Esophagus muscularis mucosa (tissue), 4 donors: Measurements from ENCODE around the gene GLCE. TPM values are rescaled to one million over a fixed set of nuclear protein-coding genes. Genes with fewer than 3 reads are reported as not detected.

ENCODE experiments used
- DNase-seq: peaks from one replicate; pipeline ENCODE4 v3.0.0-alpha.2; 2017; ENCODE audit errors: extremely low spot score
- H3K27ac ChIP-seq, 4 donors: fragments of 200-600 bp; sonication (generic); replicated peaks in 1 of 4; 1 replicate in 3 of 4; 2 replicates in 1 of 4; pipeline ENCODE4 v1.5.1; 2016 to 2019; ENCODE audit warnings: mild to moderate bottlenecking in 1 of 4
- H3K27me3 ChIP-seq, 4 donors: fragments of 200-600 bp; sonication (generic); one replicate each; pipeline versions ENCODE4 v1.5.1 to v1.6.0; 2016 to 2019
- H3K36me3 ChIP-seq, 4 donors: fragments of 200-600 bp; sonication (generic); one replicate each; pipeline ENCODE4 v1.5.1; 2016 to 2019
- H3K4me1 ChIP-seq, 4 donors: fragments of 200-600 bp; sonication (generic); one replicate each; pipeline ENCODE4 v1.5.1; 2016 to 2019
- H3K4me3 ChIP-seq, 4 donors: fragments of 200-600 bp; sonication (generic); 1 replicate in 2 of 4; 2 replicates in 2 of 4; pipeline ENCODE4 v1.5.1; 2016 to 2019; ENCODE audit warnings: mild to moderate bottlenecking in 4 of 4, moderate library complexity in 1 of 4
- H3K9me3 ChIP-seq, 4 donors: fragments of 200-600 bp; sonication (generic); 1 replicate in 3 of 4; 2 replicates in 1 of 4; pipeline ENCODE4 v1.5.1; 2016 to 2019
- EP300 ChIP-seq: sonication (generic); formaldehyde crosslinking; IDR thresholded peaks from one replicate; pipeline ENCODE4 v1.6.1; 2017; ENCODE audit warnings: antibody characterized with exemption
- POLR2A ChIP-seq: fragments of 450-650 bp; IDR thresholded peaks from one replicate; pipeline ENCODE4 v1.6.1; 2017; ENCODE audit warnings: antibody characterized with exemption, moderate library complexity, mild to moderate bottlenecking, low read depth
- POLR2AphosphoS5 ChIP-seq, 2 donors: sonication (generic); formaldehyde crosslinking; IDR thresholded peaks; one replicate each; pipeline ENCODE4 v1.6.1; 2017; ENCODE audit warnings: antibody characterized with exemption in 2 of 2
- WGBS: methylation state at CpG from one replicate; pipeline ENCODE4 v1.1.5; 2018; 5-methylcytosine and 5-hydroxymethylcytosine counted together
- intact Hi-C: fragments of 100-400 bp; cut with DNase I; formaldehyde crosslinking; loops from one replicate; pipeline ENCODE4 v1.15.1; 2023
- total RNA-seq, 4 donors: library from RNA; depleted of rRNA; stranded (reverse); fragments of >200 nt; gene quantifications; one replicate each; pipeline versions ENCODE4 v1.1.0 to v1.2.1, GENCODE V29; 2016
- TF ChIP-seq, protein P1 (sequence below), 3 experiments: fragments of 200-600 bp in 2 of 3; fragments of 450-650 bp in 1 of 3; sonication (generic) in 2 of 3; IDR thresholded peaks; one replicate each; pipeline ENCODE4 v1.5.1; 2017 to 2019; ENCODE audit warnings: antibody characterized with exemption in 3 of 3, mild to moderate bottlenecking in 2 of 3, moderate library complexity in 1 of 3

The GLCE gene
- total RNA-seq, 4 donors from 2014 or later: 9.6 to 13.2 (median 9.8) TPM

DNA sequence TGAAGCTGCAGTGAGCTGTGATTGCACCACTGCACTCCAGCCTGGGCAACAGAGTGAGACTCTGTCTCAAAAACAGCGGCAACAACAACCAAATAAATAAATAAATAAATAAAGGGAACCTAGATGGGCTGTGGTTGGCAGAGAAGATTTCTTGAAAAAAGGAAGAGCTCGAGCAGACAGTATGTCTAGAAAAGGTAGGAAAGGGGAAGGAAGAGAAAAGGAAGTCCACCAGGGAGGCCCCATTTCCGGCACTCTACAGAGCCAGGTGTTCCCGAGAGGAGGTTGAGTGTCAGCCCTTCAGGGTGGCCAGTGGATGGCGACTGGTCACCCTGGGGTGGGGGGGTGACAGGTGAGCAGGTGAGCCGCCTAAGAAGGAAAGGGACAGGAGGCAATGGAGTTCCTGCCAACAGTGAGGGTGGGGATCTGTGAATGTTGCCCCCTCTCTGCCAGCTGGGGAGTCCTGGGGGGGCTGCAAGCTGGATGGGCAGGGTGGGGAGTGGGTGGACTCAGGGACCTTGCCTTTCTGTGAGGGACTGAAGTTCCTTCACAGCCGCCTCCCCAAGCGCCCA, 153.1 kb downstream of the GLCE start:
- Histone ChIP-seq H3K9me3 (no peaks in the 10 kb centered on the region), H3K27ac (no peak overlapping the region), H3K36me3 (no peaks in the 10 kb centered on the region), H3K27me3 (peaks cover 0 to 5% (median 0%) of the 10 kb centered on the region in 4 donors), H3K4me3 (no peak overlapping the region), H3K4me1 (no peaks in the 10 kb centered on the region)
- 73% methylated on average over 8 of the region's 8 CpGs for WGBS
- intact Hi-C loops: no loop called here
- TF ChIP-seq POLR2AphosphoS5 (IDR thresholded peaks at IDR 0.05): no peak
- no peak for TF ChIP-seq EP300
- DNase-seq: no peak

DNA sequence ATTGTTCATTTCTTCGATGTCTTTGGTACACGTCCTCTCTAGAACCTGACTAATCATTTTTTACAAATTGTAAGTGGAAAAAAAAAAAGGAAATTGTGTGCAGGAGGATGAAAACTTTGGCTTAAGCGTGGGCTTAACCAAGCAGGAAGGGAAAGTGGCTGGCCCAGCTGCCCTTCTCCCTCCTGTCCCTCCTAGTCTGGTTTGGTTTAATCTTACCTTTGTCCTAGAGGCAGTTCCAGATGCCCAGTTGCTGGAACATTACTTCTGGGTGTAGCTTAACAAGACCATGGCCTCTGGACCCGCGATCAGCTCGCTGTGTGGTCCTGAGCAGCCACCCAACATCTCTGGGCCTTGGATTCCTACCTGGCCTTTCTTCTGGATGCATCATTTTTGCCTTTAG, 153.7 kb downstream of the GLCE start:
- Histone ChIP-seq H3K36me3 (no peaks in the 10 kb centered on the region), H3K27me3 (no peaks in the 10 kb centered on the region), H3K4me1 (no peaks in the 10 kb centered on the region), H3K27ac (no peak overlapping the region), H3K4me3 (no peak overlapping the region), H3K9me3 (no peaks in the 10 kb centered on the region)
- no peak for DNase-seq
- WGBS: 80% methylated on average over 6 of the region's 6 CpGs
- intact Hi-C loops: no loop called here
- TF ChIP-seq EP300 (no peak), POLR2AphosphoS5 (IDR thresholded peaks at IDR 0.05) (no peak), POLR2A (no peak)
- TF ChIP-seq, protein P1, sequence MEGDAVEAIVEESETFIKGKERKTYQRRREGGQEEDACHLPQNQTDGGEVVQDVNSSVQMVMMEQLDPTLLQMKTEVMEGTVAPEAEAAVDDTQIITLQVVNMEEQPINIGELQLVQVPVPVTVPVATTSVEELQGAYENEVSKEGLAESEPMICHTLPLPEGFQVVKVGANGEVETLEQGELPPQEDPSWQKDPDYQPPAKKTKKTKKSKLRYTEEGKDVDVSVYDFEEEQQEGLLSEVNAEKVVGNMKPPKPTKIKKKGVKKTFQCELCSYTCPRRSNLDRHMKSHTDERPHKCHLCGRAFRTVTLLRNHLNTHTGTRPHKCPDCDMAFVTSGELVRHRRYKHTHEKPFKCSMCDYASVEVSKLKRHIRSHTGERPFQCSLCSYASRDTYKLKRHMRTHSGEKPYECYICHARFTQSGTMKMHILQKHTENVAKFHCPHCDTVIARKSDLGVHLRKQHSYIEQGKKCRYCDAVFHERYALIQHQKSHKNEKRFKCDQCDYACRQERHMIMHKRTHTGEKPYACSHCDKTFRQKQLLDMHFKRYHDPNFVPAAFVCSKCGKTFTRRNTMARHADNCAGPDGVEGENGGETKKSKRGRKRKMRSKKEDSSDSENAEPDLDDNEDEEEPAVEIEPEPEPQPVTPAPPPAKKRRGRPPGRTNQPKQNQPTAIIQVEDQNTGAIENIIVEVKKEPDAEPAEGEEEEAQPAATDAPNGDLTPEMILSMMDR (IDR thresholded peaks at IDR 0.05): no peak

DNA sequence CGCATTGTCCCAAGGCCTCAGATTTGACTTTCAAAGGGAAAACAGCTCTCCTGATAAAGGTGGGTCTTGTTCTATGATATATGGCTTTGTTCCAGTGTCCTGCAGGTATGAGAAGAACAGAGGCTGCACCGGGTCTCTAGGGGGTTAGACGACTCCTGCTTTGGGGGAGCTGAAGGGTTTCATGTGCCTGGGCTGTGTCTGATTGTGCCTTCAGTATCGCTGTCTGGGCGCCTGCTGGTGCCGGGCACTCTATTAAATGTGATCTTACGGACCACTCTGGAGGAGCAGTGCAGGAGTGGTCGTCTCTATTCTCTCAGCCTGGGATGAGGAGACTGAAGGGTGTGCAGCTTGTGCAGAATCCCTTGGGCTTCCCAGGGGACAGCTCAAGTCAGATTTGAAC, 154.3 kb downstream of the GLCE start:
- DNase-seq: no peak
- intact Hi-C loops: no loop called here
- Histone ChIP-seq H3K4me1 (no peaks in the 10 kb centered on the region), H3K27ac (no peak overlapping the region), H3K27me3 (no peaks in the 10 kb centered on the region), H3K4me3 (no peak overlapping the region), H3K9me3 (no peaks in the 10 kb centered on the region), H3K36me3 (no peaks in the 10 kb centered on the region)
- 89% methylated on average over 8 of the region's 8 CpGs for WGBS
- TF ChIP-seq POLR2A (no peak), POLR2AphosphoS5 (IDR thresholded peaks at IDR 0.05) (no peak), EP300 (no peak)
- TF ChIP-seq, protein P1 (IDR thresholded peaks at IDR 0.05): no peak

DNA sequence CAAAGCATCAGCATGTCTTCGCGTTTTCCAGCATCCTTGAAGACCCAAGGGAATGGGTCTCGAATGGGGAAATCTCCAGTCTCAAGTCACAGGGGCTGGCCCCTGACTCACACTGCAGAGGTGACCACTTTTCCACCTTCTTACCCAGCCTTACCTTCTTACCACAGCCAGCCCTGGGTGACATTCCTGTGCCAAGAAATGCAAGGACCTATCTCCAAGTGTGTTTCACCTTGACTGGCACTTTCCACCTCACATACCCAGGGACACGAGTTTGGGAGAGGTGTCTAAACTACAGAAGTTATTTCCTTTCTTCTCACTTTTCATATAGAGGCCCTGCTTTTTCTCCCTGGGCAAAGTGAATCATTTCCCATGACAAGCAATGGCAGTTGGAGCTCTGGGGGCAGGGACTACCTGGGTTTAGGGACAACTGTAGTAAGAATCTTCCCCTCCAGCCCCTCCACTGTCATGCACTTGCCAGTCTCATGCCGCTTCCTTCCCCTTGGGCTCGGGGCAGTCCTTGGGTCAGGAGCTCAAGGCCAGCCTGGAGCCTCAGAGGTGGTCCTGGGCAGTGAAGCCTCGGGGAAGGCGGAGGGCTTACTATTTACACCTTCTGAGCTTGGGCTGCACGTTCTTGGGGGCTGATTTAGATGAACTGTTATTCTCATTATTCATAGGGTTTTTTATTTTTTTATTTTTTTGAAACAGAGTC, 155.1 kb downstream of the GLCE start:
- Histone ChIP-seq H3K27me3 (no peaks in the 10 kb centered on the region), H3K36me3 (no peaks in the 10 kb centered on the region), H3K4me3 (no peak overlapping the region), H3K4me1 (no peaks in the 10 kb centered on the region), H3K27ac (no peak overlapping the region), H3K9me3 (no peaks in the 10 kb centered on the region)
- intact Hi-C loops: no loop called here
- 87% methylated on average over 9 of the region's 9 CpGs for WGBS
- TF ChIP-seq EP300: no peak
- TF ChIP-seq POLR2AphosphoS5 (IDR thresholded peaks at IDR 0.05): no peak
- TF ChIP-seq POLR2A: no peak
- TF ChIP-seq, protein P1 (IDR thresholded peaks at IDR 0.05): no peak
- no peak for DNase-seq

DNA sequence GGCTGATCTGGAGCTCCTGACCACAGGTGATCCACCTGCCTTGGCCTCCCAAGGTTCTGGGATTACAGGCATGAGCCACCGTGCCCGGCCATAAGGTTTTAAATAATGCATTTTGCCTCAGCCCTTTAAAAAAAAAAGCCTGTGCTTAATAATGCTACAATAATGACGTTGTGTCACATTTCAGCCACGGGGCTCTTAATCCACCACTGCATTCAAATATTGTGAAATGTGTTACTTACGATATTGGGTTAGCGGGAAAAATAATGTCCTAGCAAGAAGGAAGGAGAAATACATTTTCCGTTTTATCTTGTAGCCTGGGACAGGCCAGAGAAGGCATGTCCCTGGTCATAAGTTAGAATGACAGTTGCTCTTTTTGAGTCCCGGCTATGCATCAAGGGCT, 155.9 kb downstream of the GLCE start:
- Histone ChIP-seq H3K4me1 (no peaks in the 10 kb centered on the region), H3K27ac (no peak overlapping the region), H3K4me3 (no peak overlapping the region), H3K9me3 (no peaks in the 10 kb centered on the region), H3K27me3 (no peaks in the 10 kb centered on the region), H3K36me3 (no peaks in the 10 kb centered on the region)
- TF ChIP-seq POLR2A (no peak), POLR2AphosphoS5 (IDR thresholded peaks at IDR 0.05) (no peak), EP300 (no peak)
- TF ChIP-seq, protein P1 (IDR thresholded peaks at IDR 0.05): no peak
- 78% methylated on average over 8 of the region's 8 CpGs for WGBS
- intact Hi-C loops: no loop called here
- DNase-seq: no peak
